IMR-90 (cell line): Measurements from ENCODE around the gene KCTD13. TPM values are rescaled to one million over a fixed set of nuclear protein-coding genes. Genes with fewer than 3 reads are reported as not detected.

Source experiments
- ATAC-seq: fragments of 200-7000 bp; cut with Tn5 transposase; 2 replicates; pipeline ENCODE4 v1.9.1; 2020; ENCODE audit warnings: low read depth, mild to moderate bottlenecking, moderate library complexity
- BruUV-seq: library from RNA; stranded (reverse); fragments of 400-500 nt; replicated peaks from 2 replicates; lab custom pipeline; 2021; lab: Mats Ljungman, UMichigan
- CTCF ChIA-PET: fragments of 300-600 bp; formaldehyde crosslinking; extraction: SDS; loops from one replicate; lab custom pipeline; 2021; ENCODE audit warnings: antibody characterized with exemption; lab: Yijun Ruan, JAX
- POLR2A ChIA-PET: fragments of 300-600 bp; sonication (Branson Sonifier 250); formaldehyde crosslinking; loops from one replicate; lab custom pipeline; 2022; ENCODE audit warnings: antibody characterized with exemption; ENCODE audit not compliant: unreplicated experiment; lab: Charles Lee
- DNase-seq: peaks from one replicate; pipeline ENCODE4 v3.0.0; 2013
- H2AFZ ChIP-seq: replicated peaks from 2 replicates; pipeline ENCODE3; 2013; ENCODE audit warnings: low read length, mild to moderate bottlenecking; ENCODE audit not compliant: poor library complexity
- H2AK5ac ChIP-seq: 2 replicates; pipeline ENCODE4 v1.6.1; 2013; ENCODE audit warnings: low read depth, low read length, inconsistent platforms
- H2AK9ac ChIP-seq: replicated peaks from 2 replicates; pipeline ENCODE3; 2013; ENCODE audit warnings: mild to moderate bottlenecking, low read depth, low read length, moderate library complexity; ENCODE audit not compliant: poor library complexity
- H2BK120ac ChIP-seq: 2 replicates; pipeline ENCODE4 v1.6.1; 2013; ENCODE audit warnings: low read depth, low read length, inconsistent platforms
- H2BK15ac ChIP-seq: 3 replicates; pipeline ENCODE4 v1.6.1; 2013; ENCODE audit warnings: low read depth, low read length, inconsistent platforms
- H2BK20ac ChIP-seq: 2 replicates; pipeline ENCODE4 v1.6.1; 2013; ENCODE audit warnings: low read depth, mild to moderate bottlenecking, inconsistent platforms, low read length, moderate library complexity
- H2BK5ac ChIP-seq: 2 replicates; pipeline ENCODE4 v1.6.1; 2013; ENCODE audit warnings: mild to moderate bottlenecking, low read depth, low read length, inconsistent platforms; ENCODE audit not compliant: poor library complexity, severe bottlenecking
- H3K14ac ChIP-seq: replicated peaks from 2 replicates; pipeline ENCODE4 v1.6.1; 2013; ENCODE audit warnings: low read depth, low read length, inconsistent platforms
- H3K18ac ChIP-seq: 2 replicates; pipeline ENCODE4 v1.6.1; 2013; ENCODE audit warnings: low read depth, low read length, control low read depth
- H3K23ac ChIP-seq: 2 replicates; pipeline ENCODE4 v1.6.1; 2013; ENCODE audit warnings: low read depth, low read length, inconsistent platforms
- H3K27ac ChIP-seq: 2 replicates; pipeline ENCODE4 v1.5.1; 2013; ENCODE audit warnings: mild to moderate bottlenecking, control low read depth, low read length; ENCODE audit not compliant: insufficient read depth
- H3K27me3 ChIP-seq: 2 replicates; pipeline ENCODE4 v1.6.1; 2013; ENCODE audit warnings: low read length; ENCODE audit not compliant: control insufficient read depth, insufficient read depth
- H3K36me3 ChIP-seq: 2 replicates; pipeline ENCODE4 v1.6.1; 2013; ENCODE audit warnings: low read length, mixed read lengths; ENCODE audit not compliant: control insufficient read depth, insufficient read depth
- H3K4ac ChIP-seq: 2 replicates; pipeline ENCODE4 v1.6.1; 2013; ENCODE audit warnings: low read depth, low read length, inconsistent platforms
- H3K4me1 ChIP-seq: 2 replicates; pipeline ENCODE4 v1.6.1; 2013; ENCODE audit warnings: low read length, mixed read lengths; ENCODE audit not compliant: control insufficient read depth, insufficient read depth
- H3K4me2 ChIP-seq: 2 replicates; pipeline ENCODE4 v1.6.1; 2013; ENCODE audit warnings: low read depth, mild to moderate bottlenecking, control low read depth, low read length, moderate library complexity
- H3K4me3 ChIP-seq: 2 replicates; pipeline ENCODE4 v1.5.1; 2013; ENCODE audit warnings: low read depth, mild to moderate bottlenecking, control low read depth, low read length, moderate library complexity; ENCODE audit not compliant: insufficient read depth
- H3K56ac ChIP-seq: 2 replicates; pipeline ENCODE4 v1.6.1; 2013; ENCODE audit warnings: low read length, inconsistent platforms; ENCODE audit not compliant: insufficient read depth; ENCODE audit errors: extremely low read depth
- H3K79me1 ChIP-seq, 2 experiments: 2 replicates each; pipeline ENCODE4 v1.6.1; 2013; ENCODE audit warnings: low read length in 2 of 2, inconsistent platforms in 1 of 2, low read depth in 1 of 2
- H3K9ac ChIP-seq: 2 replicates; pipeline ENCODE4 v1.6.1; 2013; ENCODE audit warnings: low read depth, low read length, control low read depth
- H3K9me1 ChIP-seq: 2 replicates; pipeline ENCODE4 v1.6.1; 2013; ENCODE audit warnings: low read length, inconsistent platforms; ENCODE audit not compliant: insufficient read depth
- H3K9me3 ChIP-seq: 2 replicates; pipeline ENCODE4 v1.6.1; 2013; ENCODE audit warnings: low read length; ENCODE audit not compliant: control insufficient read depth, insufficient read depth
- H4K20me1 ChIP-seq: 2 replicates; pipeline ENCODE4 v1.6.1; 2013; ENCODE audit warnings: low read length, inconsistent platforms; ENCODE audit not compliant: insufficient read depth
- H4K5ac ChIP-seq: 2 replicates; pipeline ENCODE4 v1.6.1; 2013; ENCODE audit warnings: mild to moderate bottlenecking, low read depth, low read length, control low read depth
- H4K8ac ChIP-seq, 2 experiments: 2 replicates each; pipeline ENCODE4 v1.6.1; 2013; ENCODE audit warnings: low read depth in 2 of 2, low read length in 2 of 2, control low read depth in 1 of 2, inconsistent platforms in 1 of 2
- H4K91ac ChIP-seq: 2 replicates; pipeline ENCODE4 v1.6.1; 2013; ENCODE audit warnings: low read depth, low read length, inconsistent platforms; ENCODE audit not compliant: insufficient read depth
- BHLHE40 ChIP-seq: fragments of 150-350 bp; IDR thresholded peaks from 2 replicates; pipeline ENCODE4 v1.6.1; 2016; ENCODE audit warnings: mild to moderate bottlenecking, low read depth, low read length
- CEBPB ChIP-seq: IDR thresholded peaks from 2 replicates; pipeline ENCODE4 v1.6.1; 2012; ENCODE audit warnings: low read depth, low read length, improper control_type of control experiment
- CHD1 ChIP-seq: IDR thresholded peaks from 2 replicates; pipeline ENCODE4 v1.6.1; 2012; ENCODE audit warnings: low read depth, low read length, improper control_type of control experiment
- CTCF ChIP-seq: conservative IDR thresholded peaks from 2 replicates; pipeline ENCODE4 v1.5.1; 2012; ENCODE audit warnings: mild to moderate bottlenecking, low read depth, low read length, improper control_type of control experiment
- ELK1 ChIP-seq: fragments of 150-350 bp; IDR thresholded peaks from 2 replicates; pipeline ENCODE4 v1.6.1; 2016; ENCODE audit warnings: low read depth, mild to moderate bottlenecking, low read length, moderate library complexity, borderline replicate concordance
- FOS ChIP-seq: fragments of 150-350 bp; IDR thresholded peaks from 2 replicates; pipeline ENCODE4 v1.6.1; 2016; ENCODE audit warnings: low read depth, low read length
- MAFK ChIP-seq: IDR thresholded peaks from 2 replicates; pipeline ENCODE4 v1.6.1; 2012; ENCODE audit warnings: low read depth, low read length, improper control_type of control experiment
- MAZ ChIP-seq: IDR thresholded peaks from 2 replicates; pipeline ENCODE4 v1.6.1; 2012; ENCODE audit warnings: low read depth, mild to moderate bottlenecking, low read length, improper control_type of control experiment, moderate library complexity, borderline replicate concordance
- MXI1 ChIP-seq: IDR thresholded peaks from 2 replicates; pipeline ENCODE4 v1.6.1; 2012; ENCODE audit warnings: low read depth, mild to moderate bottlenecking, low read length, moderate library complexity, borderline replicate concordance
- NFE2L2 ChIP-seq: fragments of 150-350 bp; IDR thresholded peaks from 2 replicates; pipeline ENCODE4 v1.6.1; 2016; ENCODE audit warnings: low read depth, mild to moderate bottlenecking, low read length
- POLR2A ChIP-seq: IDR thresholded peaks from 2 replicates; pipeline ENCODE4 v1.6.1; 2012; ENCODE audit warnings: mild to moderate bottlenecking, low read depth, low read length
- RAD21 ChIP-seq: IDR thresholded peaks from 2 replicates; pipeline ENCODE4 v1.6.1; 2012; ENCODE audit warnings: low read length, improper control_type of control experiment
- RFX5 ChIP-seq: IDR thresholded peaks from 2 replicates; pipeline ENCODE4 v1.8.0; 2012; ENCODE audit warnings: low read depth, mild to moderate bottlenecking, low read length, moderate library complexity
- USF2 ChIP-seq: fragments of 150-350 bp; IDR thresholded peaks from 2 replicates; pipeline ENCODE4 v1.6.1; 2017; ENCODE audit warnings: mild to moderate bottlenecking, antibody characterized with exemption, low read length, low read depth
- WGBS, 2 experiments: methylation state at CpG; one replicate each; pipeline versions ENCODE4 v1.1.5 to v1.1.7; 2013; ENCODE audit warnings: missing lambda C conversion rate in 2 of 2; ENCODE audit not compliant: insufficient read length in 1 of 2; ENCODE audit errors: extremely low coverage in 2 of 2; 5-methylcytosine and 5-hydroxymethylcytosine counted together
- dilution Hi-C: fragments of 300-500 bp; cut with HindIII; formaldehyde crosslinking; loops from one replicate; pipeline ENCODE4 v1.14.3; 2018; ENCODE audit warnings: low sequenced_read_pairs; ENCODE audit not compliant: unreplicated experiment
- in situ Hi-C: fragments of 300-500 bp; cut with MboI; formaldehyde crosslinking; loops from 3 replicates; pipeline ENCODE4 v1.14.3; 2019; ENCODE audit warnings: low sequenced_read_pairs, inconsistent platforms, mixed read lengths
- intact Hi-C: fragments of 100-400 bp; cut with micrococcal nuclease; formaldehyde crosslinking; loops from 2 replicates; pipeline ENCODE4 v1.10.0; 2022
- polyA plus RNA-seq, 3 experiments: library from polyadenylated mRNA; depleted of rRNA; stranded (reverse); fragments of >200 nt; gene quantifications; 2 replicates each; pipeline ENCODE4 v1.2.3, GENCODE V29; 2012; ENCODE audit warnings: low replicate concordance in 1 of 3
- total RNA-seq: library from RNA; depleted of rRNA; stranded (reverse); fragments of >200 nt; gene quantifications from 2 replicates; pipeline ENCODE4 v1.2.3, GENCODE V29; 2012

The KCTD13 gene
- total and polyA plus RNA-seq, 2 of the 4 experiments (the other 2 are of a cell fraction), result 4.1 to 20.7 TPM

GRCh38 chr16:29891525-29892457, 34.2 kb downstream of the KCTD13 start:
- ChIA-PET POLR2A (no interaction called here), CTCF (no interaction called here)
- H4K5ac ChIP-seq, result no peak overlapping the region
- BruUV-seq, result no TSS peak
- no peak overlapping the region for H3K56ac ChIP-seq
- 0 out of 2 replicates have a peak, but pooled peaks cover 2% of the 10 kb centered on the region for H3K36me3 ChIP-seq
- 100% methylated on average over 3 of the region's 10 CpGs; no CpG with 5 or more reads in 1 of the 2 experiments for WGBS, 2 experiments
- in situ Hi-C loops, result no loop called here
- no peak overlapping the region for H2BK20ac ChIP-seq
- H3K18ac ChIP-seq, result no peak overlapping the region
- H2BK5ac ChIP-seq, result no peak overlapping the region
- no peak overlapping the region for H4K8ac ChIP-seq
- H3K4me3 ChIP-seq, result no peak overlapping the region
- no peak overlapping the region for H2BK15ac ChIP-seq
- DNase-seq (no peak), ATAC-seq (no peak)
- dilution Hi-C loops, result no loop called here
- no peaks in the 10 kb centered on the region for H3K79me1 ChIP-seq
- no peak overlapping the region for H3K27ac ChIP-seq
- no peak overlapping the region for H3K4ac ChIP-seq
- H2AK9ac ChIP-seq, result no peak overlapping the region
- H2AFZ ChIP-seq, result no peak overlapping the region
- H4K20me1 ChIP-seq, result no peaks in the 10 kb centered on the region
- no peak overlapping the region for H3K14ac ChIP-seq
- intact Hi-C loops, result loop anchor here (2.0 kb wide), 1 partner anchor 27 kb away; no protein-coding TSS in a partner anchor
- H3K4me2 ChIP-seq, result no peak overlapping the region
- H4K91ac ChIP-seq, result no peak overlapping the region
- H3K23ac ChIP-seq, result no peak overlapping the region
- H2AK5ac ChIP-seq, result no peak overlapping the region
- H3K4me1 ChIP-seq, result no peaks in the 10 kb centered on the region
- H3K9ac ChIP-seq, result no peak overlapping the region
- H3K9me3 ChIP-seq, result no peaks in the 10 kb centered on the region
- H3K27me3 ChIP-seq, result no peaks in the 10 kb centered on the region
- no peak overlapping the region for H2BK120ac ChIP-seq
- H3K9me1 ChIP-seq, result no peaks in the 10 kb centered on the region; the same call in 1 of the 2 replicates
- no peak for TF ChIP-seq CHD1
- no peak for TF ChIP-seq MAFK
- TF ChIP-seq RAD21, result no peak
- no peak for TF ChIP-seq USF2
- TF ChIP-seq NFE2L2, result no peak
- TF ChIP-seq BHLHE40, result no peak
- no peak for TF ChIP-seq ELK1
- TF ChIP-seq MAZ, result no peak
- no peak for TF ChIP-seq POLR2A
- TF ChIP-seq CEBPB, result no peak
- no peak for TF ChIP-seq MXI1
- TF ChIP-seq FOS, result no peak
- no peak for TF ChIP-seq CTCF
- no peak for TF ChIP-seq RFX5
